GM10847 (cell line): ENCODE measurements around the gene TACR2.

Experiments
- POLR2A ChIP-seq: IDR thresholded peaks from 2 replicates; pipeline ENCODE4 v1.6.1; 2011; ENCODE audit not compliant: insufficient read length; ENCODE audit errors: extremely low read depth

TACR2 gene

GRCh38 chr10:69401416-69401815 is 15.3 kb downstream of the TACR2 start:
- TF ChIP-seq POLR2A, result no peak

- no peak for TF ChIP-seq POLR2A
Measured at GRCh38 chr10:69400936-69401335, 15.8 kb downstream of the TACR2 start.

- TF ChIP-seq POLR2A, result no peak
Measured at GRCh38 chr10:69398466-69398865, 18.3 kb downstream of the TACR2 start.

GRCh38 chr10:69397972-69398371 is 18.7 kb downstream of the TACR2 start:
- no peak for TF ChIP-seq POLR2A

GRCh38 chr10:69394020-69394419 is 22.7 kb downstream of the TACR2 start:
- no peak for TF ChIP-seq POLR2A

GRCh38 chr10:69392481-69393000 is 24.2 kb downstream of the TACR2 start:
- no peak for TF ChIP-seq POLR2A

GRCh38 chr10:69391158-69391557 is 25.6 kb downstream of the TACR2 start:
- no peak for TF ChIP-seq POLR2A

- TF ChIP-seq POLR2A, result no peak
Measured at GRCh38 chr10:69389827-69390490, 26.8 kb downstream of the TACR2 start.

- no peak for TF ChIP-seq POLR2A
Measured at GRCh38 chr10:69388488-69388887, 28.2 kb downstream of the TACR2 start.

GRCh38 chr10:69387500-69387899 is 29.2 kb downstream of the TACR2 start:
- TF ChIP-seq POLR2A, result no peak

- TF ChIP-seq POLR2A, result no peak
Measured at GRCh38 chr10:69385454-69386350, 31.0 kb downstream of the TACR2 start.

GRCh38 chr10:69384320-69384719 is 32.4 kb downstream of the TACR2 start:
- no peak for TF ChIP-seq POLR2A

GRCh38 chr10:69383558-69383957 is 33.2 kb downstream of the TACR2 start:
- TF ChIP-seq POLR2A, result no peak

- TF ChIP-seq POLR2A, result no peak
Measured at GRCh38 chr10:69382382-69383117, 34.2 kb downstream of the TACR2 start.

GRCh38 chr10:69379800-69380199 is 36.9 kb downstream of the TACR2 start:
- TF ChIP-seq POLR2A, result no peak
